GM21723 (cell line): ENCODE measurements around the gene RPL28.
"Not testable (repeated sequence)": the region's sequence is repeated elsewhere in the genome, so short reads cannot be mapped to it uniquely, and the experiment has no call there.

Experiments
- ATAC-seq: cut with Tn5 transposase; IDR thresholded peaks from one replicate; pipeline ENCODE4 v1.9.1; 2021; ENCODE audit warnings: mild to moderate bottlenecking, moderate library complexity; ENCODE audit not compliant: unreplicated experiment

The RPL28 gene

DNA sequence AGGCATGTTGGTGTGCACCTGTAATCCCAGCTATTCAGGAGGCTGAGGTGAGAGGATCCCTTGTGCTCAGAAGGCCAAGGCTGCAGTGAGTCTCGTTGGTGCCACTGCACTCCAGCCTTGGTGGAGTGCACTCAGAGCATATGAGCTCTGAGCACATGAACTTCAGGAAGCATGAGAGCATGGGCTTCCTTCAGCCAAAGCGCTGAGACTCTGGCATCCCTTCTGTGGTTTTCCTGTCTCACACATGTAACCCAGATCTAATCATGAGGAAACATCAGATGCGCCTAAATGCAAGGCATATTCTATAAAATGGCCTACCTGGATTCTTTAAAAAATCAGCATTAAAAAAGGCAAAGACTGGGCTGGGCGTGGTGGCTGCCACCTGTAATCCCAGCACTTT lies 35.5 kb downstream of the RPL28 start:
- not testable (repeated sequence) for ATAC-seq

GRCh38 chr19:55423225-55424005 lies 37.7 kb downstream of the RPL28 start:
- no peak for ATAC-seq

- no peak for ATAC-seq
Observed at GRCh38 chr19:55424518-55424917, 38.8 kb downstream of the RPL28 start.

DNA sequence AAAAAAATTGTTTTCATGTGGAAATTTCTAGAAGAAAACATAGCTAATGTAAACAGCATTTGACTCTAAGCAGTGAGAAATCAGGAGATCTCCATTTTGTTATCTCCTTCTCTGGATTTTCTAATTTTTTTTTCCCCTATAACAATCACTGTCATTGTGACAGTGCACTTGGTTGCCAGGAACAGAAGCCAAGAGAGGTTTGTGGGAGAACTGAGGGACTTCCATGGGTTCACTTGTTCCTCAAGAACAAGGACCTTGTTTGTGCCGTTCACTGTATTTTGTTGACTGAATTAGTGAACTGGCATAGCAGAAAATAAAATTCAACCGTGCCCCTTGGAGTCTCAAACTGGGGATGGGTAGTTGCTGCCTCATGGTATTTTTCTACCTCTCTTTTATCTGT lies 40.3 kb downstream of the RPL28 start:
- ATAC-seq = no peak

GRCh38 chr19:55431183-55431582 lies 45.5 kb downstream of the RPL28 start:
- ATAC-seq = no peak

DNA sequence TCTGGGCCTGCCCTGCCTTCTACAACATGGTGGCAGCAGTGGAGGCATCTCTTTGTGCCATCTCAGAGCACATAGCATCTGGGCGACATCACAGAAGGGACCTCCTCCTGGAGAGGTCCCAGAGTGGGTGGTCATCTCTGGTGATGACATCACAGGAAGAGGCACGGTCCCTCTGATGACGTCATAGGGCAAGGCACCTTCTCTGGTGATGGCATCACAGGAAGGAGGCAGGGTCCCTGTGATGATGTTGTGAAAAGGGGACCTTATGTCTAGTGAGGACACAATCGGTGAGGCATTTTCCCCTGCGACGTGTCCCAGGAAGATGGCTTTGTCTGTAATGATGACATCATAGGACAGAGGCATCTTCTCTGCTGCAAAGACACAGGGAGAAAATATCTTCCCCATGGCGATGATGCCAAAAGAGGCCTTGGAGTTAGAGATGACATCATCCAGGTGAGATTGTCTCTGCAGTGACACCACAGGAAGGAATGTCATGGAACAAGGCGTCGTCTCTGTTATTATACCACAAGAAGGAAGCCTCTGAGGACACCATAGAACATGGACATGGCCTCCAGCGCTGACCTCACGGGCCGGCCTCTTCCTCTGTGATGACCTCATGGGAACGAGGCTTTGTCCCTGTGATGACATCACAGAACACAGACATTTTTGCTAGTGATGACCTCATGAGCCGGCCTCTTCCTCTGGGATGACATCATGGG lies 46.7 kb downstream of the RPL28 start:
- ATAC-seq = no peak

GRCh38 chr19:55433292-55433691 lies 47.6 kb downstream of the RPL28 start:
- no peak for ATAC-seq

DNA sequence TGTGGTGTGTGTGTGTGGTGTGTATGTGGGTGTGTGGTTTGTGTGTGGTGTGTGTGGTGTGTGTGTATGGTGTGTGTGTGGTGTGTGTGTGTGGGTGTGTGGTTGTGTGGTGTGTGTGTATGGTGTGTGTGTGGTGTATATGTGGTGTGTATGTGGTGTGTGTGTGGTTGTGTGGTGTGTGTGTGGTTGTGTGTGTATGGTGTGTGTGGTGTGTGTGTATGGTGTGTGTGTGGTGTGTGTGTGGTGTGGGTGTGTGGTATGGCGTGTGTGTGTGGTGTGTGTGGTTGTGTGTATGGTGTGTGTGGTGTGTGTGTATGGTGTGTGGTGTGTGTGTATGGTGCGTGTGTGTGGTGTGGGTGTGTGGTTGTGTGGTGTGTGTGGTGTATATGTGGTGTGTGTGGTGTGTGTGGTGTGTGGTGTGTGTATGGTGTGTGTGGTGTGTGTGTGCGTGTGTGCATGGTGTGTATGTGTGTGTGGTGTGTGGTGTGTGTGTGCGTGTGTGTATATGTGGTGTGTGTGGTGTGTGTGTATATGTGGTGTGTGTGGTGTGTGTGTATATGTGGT lies 48.7 kb downstream of the RPL28 start:
- no peak for ATAC-seq

DNA sequence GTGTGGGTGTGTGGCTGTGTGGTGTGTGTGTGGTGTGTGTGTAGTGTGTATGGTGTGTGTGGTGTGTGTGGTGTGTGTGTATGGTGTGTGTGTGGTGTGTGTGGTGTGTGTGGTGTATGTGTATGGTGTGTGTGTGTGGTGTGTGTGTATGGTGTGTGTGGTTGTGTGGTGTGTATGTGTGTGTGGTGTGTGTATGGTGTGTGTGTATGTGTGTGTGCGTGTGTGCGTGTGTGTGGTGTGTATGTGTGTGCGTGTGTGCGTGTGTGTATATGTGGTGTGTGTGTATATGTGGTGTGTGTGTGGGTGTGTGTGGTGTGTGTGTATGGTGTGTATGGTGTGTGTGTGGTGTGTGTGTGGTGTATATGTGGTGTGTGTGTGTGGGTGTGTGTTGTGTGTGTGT lies 49.3 kb downstream of the RPL28 start:
- no peak for ATAC-seq

DNA sequence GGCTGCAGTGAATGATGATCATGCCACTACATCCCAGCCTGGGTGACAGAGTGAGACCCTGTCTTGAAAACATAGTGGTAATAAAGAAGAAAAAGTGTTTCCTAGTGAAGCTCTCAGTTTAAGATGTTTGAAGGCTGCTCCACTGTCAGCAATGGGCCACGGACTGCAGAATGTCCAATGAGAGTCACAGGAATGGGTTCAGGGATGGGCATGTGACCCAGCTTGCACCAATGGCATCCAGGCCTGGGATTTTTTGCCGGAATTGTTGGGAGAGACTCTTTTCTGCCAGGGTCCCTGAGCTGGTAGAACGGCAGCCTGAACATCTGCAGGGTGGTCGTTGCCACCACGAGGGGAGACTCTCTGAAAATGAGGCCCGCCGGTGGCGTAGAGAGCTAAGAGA lies 51.1 kb downstream of the RPL28 start:
- no peak for ATAC-seq

GRCh38 chr19:55437410-55437809 lies 51.7 kb downstream of the RPL28 start:
- no peak for ATAC-seq

GRCh38 chr19:55439052-55439451 lies 53.3 kb downstream of the RPL28 start:
- ATAC-seq = no peak

GRCh38 chr19:55440411-55441105 lies 54.8 kb downstream of the RPL28 start:
- no peak for ATAC-seq

- no peak for ATAC-seq
Observed at GRCh38 chr19:55441319-55441691, 55.6 kb downstream of the RPL28 start.

DNA sequence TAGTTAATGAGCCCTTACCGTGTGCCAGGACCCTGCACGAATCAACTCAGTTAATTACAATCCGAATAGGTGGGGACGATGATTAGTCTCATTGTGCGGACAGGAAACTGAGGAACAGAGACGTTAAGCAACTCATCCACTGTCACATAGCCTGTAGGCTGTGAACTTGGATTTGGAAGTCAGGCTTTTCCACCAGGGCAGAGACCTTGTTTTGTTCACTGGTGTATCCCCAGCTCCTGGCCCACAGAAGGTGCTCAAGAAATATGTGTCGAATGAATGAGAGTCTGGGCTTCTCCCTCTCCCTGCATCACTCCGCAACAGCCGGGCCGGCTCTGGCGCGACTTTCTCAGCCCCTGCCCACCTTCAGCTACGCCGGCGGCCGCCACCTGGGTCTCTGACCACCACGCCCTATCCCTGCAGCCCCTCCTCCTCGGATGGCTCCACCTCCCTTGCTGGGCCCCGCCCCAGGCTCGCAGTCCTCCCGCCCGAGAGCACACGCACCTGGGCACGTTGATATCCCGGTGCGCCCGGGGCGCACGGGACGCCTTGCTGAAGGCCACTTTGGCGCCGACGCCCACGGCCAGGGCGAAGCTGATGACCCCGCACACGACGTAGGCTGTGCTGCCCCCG lies 56.1 kb downstream of the RPL28 start:
- ATAC-seq = no peak

DNA sequence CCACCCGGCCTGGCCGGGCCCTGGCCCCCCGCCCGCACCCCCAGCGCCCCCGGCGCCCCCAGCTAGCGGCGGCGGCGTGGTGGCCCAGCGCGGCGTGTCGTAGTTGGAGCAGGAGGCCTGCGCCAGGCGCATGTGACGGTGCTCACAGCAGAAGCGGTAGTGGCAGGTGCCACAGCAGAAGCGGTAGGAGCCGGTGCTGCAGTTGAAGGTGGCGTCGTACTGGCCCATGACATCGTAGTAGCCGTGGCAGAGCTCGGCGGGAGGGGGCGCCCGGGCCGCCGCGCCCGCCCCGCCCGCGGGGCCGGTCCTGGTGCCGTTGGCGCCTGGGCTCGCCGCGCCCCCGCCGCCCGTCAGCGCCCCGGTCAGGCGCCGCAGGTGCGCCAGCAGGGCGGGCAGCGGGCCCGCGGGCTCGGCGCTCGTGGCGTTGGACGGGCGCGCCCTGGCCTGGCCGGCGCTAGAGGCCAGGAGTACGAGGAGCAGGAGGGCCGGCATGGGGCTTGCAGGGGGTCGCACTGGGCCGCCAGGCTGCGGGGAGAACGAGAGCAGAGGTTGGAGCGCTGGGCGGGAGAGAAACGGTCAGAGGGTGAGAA lies 56.7 kb downstream of the RPL28 start:
- ATAC-seq = no peak

GRCh38 chr19:55443045-55443823 lies 57.5 kb downstream of the RPL28 start, which contains the start of gene SHISA7:
TSS of gene SHISA7 (minus strand) at chr19:55443300. CDS start at chr19:55442863, 437 bp downstream.
- no peak for ATAC-seq

- ATAC-seq = no peak
Observed at GRCh38 chr19:55443824-55444480, 58.2 kb downstream of the RPL28 start.

GRCh38 chr19:55444646-55445045 lies 58.9 kb downstream of the RPL28 start:
- ATAC-seq = no peak
